NCI-H69 (cell line): ENCODE data around the gene UCK2.
A peak's percentile ranks its signal among the peaks of the same experiment; 100 is the strongest.

Experiments used
- DNase-seq: peaks from one replicate; lab custom pipeline; 2025; lab: John Stamatoyannopoulos, UW

Gene UCK2

DNA sequence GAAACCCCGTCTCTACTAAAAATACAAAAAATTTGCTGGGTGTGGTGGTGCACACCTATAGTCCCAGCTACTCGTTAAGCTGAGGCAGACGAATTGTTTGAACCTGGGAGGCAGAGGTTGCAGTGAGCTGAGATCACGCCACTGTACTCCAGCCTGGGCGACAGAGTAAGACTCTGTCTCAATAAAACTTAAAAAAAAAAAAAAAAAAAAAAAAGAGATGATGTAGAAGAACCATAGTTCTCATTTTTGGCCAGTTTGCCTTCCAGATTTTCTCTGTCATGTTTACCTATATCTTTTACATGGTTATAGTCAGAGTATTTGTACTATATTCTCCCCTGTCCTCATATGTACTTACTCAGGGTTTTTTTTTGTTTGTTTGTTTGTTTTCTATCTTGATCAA lies 53.6 kb downstream of the UCK2 start:
- DNase-seq: no peak

DNA sequence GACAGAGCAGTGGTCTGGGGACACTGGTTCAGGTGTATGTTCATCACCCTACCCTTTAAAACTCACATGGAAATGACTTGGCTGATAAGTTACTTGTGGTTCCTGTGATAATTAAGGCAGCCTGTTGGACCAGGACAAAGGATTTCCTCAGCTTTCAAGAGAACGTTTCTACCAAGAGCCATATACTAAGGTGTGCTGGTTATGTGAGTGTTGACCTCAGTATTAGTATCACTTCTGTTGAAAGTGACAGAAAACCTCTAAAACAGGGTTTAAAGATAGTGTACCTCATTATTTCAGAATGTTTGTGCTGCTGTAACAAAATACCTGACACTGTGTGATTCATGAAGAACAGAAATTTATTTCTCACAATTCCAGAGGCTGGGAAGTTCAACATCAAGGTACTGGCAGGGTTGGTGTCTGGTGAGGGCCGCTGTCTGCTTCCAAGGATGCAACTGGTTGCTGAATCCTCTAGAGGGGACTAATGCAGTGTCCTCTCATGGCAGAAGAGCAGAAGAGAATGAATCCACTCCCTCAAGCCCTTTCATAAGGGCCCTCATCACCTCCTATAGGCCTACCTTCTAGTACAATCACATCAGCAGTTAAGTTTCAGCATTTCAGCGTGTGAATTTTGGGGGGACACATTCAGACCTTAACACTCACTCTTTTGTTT lies 54.9 kb downstream of the UCK2 start:
- DNase-seq: no peak

DNA sequence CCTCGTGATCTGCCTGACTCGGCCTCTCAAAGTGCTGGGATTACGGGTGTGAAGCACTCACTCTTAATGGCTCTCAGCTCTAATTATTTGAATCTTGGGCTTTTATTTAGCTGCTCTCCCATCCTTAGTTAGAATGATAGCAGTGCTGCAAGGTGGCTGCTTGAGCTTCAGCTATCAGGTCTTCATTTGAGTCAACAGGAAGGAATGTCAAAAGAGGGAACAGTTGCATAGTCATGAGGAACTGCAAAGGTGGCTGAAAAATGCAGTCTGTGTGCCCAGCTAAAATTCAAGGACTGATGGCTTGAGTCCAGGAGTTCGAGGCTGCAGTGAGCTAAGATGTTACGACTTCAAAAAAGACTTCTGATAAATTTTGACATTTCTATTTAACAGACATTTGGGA lies 55.6 kb downstream of the UCK2 start:
- DNase-seq: no peak

- DNase-seq: no peak
Observed at GRCh38 chr1:165884009-165884689, 56.7 kb downstream of the UCK2 start.

DNA sequence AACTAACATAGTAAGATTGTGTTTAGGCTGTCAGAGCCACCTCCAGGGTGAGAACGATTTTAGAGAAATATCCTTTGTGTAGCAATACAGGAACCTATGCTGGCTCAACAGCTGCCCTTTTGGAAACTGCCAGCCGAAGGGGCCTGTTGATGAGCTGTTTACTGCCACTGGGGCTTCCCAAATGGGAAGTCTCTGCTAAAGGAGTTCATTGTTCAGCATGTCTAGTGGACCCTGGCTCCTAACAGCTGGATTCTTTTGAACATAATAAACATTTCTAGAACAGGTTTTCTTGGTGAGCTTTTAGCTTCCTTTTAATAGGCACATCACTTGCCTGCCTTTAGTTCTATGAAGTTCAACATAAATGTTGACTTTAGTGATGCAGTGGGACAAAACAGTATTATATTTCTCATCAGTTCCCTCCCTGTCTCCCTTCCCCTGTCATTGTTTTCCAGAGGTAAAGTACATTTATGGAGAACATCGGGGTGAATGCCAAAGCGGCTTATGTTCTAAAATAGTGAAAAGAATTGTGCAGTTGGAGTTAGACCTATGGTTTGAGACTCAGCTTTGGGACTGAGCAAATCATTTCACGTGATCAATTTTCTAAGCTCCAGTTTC lies 57.4 kb downstream of the UCK2 start:
- peak; percentile 24 for DNase-seq

GRCh38 chr1:165885305-165885694 lies 57.9 kb downstream of the UCK2 start:
- DNase-seq: no peak

DNA sequence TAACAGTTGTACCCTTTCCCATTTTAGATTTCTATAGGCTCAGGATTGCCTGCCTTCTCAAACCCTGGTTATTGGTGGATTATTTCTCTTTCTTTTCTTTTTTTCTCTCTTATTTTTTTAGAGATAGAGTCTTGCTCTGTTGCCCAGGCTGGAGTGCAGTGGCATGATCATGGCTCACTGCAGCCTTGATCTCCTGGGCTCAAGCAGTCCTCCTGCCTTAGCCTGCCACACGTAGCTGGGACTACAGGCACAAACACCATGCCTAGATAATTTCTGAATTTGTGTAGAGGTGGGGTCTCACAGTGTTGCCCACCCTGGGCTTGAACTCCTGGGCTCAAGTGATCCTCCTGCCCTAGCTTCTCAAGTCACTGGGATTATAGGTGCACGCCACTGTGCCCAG lies 58.8 kb downstream of the UCK2 start:
- DNase-seq: no peak

DNA sequence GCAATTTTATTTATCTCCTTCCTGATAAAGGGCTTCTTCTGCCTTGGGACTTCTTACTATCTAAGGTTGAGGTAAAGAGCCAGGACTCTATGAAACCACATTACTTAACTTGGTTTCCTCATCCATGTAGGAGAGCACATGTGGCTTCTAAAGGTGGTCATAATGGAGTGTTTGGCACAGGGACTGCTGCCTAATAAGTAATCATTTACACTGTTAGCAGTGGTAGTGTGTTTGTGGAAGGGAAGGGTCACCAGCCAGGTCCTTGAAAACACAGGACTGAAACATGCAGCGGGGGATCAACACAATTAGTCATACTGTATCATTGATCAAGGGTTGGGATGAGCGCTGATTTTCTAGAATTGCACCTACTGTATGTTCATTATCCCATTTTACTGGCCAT lies 59.6 kb downstream of the UCK2 start:
- peak; percentile 33 for DNase-seq

DNA sequence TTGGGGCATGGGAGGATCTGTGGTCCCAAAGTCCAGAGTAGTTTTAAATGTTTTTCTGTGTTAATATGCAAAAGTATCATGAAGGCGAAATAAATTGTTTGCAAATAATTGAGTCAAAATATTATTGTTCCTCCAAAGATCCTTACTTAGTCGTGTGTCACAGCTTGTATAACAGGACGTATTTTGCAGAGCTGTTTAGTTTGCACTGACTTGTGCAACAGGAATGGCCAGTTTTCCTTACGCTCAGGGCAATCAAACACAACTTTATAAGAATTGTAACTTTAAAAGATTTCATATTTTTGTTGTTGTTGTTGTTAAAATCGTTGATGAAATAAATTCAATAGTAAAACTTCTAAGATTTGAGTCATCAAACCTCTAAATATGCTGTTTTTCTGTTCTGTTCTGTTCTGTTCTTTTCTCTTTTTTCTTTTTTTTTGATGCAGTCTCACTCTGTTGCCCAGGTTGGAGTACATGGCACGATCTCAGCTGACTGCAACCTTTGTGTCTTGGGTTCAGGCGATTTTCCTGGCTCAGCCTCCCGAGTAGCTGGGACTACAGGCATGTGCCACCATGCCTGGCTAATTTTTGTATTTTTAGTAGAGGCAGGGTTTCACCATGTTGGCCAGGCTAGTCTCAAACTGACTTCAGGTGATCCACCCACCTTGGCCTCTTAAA lies 60.6 kb downstream of the UCK2 start:
- no peak for DNase-seq

DNA sequence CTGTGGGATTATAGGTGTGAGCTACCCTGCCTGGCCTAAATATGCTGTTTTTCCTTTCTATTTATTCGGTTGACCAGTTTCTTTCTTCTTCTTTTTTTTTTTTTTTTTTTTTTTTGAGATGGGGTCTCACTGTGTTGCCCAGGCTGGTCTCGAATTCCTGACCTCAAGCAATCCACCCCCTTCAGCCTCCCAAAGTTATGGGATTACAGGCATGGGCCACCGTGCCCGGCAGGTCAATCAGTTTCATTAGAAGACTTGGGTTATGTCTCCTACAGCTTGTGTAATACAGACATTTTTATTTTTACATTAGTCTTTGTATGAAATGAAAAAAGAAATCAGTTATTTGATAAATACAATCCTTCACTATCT lies 61.1 kb downstream of the UCK2 start:
- DNase-seq: no peak

DNA sequence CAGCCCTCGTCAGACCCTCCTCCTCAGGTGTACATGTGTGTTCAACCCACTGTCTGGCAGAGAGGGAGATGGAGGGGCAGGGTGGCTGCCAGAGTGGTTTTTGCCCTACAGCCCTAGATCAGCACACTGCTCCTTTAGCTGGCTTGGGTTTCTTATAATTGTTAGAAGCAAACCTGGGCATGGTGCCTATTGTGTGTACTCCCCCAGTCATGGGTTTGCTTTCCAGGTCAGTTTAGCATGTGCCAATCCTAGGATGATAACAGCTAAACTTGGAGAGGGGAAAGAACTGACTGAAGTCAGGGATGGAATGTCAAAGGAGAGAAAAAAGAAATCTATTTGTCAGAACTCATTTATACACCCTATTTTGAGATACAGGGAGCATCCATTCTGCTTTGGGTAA lies 63.3 kb downstream of the UCK2 start:
- DNase-seq: no peak

- no peak for DNase-seq
Observed at GRCh38 chr1:165891111-165891860, 63.9 kb downstream of the UCK2 start.

DNA sequence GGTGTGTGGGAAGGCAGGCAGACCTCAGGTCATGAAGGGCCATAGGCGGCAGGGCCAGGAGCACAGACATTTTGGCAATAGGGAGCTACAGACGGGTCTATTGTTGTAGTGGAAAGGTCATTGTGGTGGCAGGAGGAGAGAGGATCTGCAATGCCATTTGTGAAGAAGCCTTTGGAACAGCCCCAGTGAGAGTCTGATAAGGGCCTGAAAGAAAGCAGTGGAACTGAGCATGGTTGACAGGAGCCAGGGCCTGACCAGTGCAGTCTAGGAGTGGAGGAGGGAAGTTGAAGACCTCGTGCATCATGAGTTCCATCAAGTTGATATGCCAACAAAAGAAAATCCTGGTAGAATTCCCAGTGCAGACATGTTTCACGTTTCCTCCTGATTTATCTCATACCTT lies 65.5 kb downstream of the UCK2 start:
- no peak for DNase-seq

GRCh38 chr1:165893507-165893906 lies 66.1 kb downstream of the UCK2 start:
- no peak for DNase-seq

GRCh38 chr1:165894591-165894990 lies 67.2 kb downstream of the UCK2 start:
- peak; percentile 33 for DNase-seq

DNA sequence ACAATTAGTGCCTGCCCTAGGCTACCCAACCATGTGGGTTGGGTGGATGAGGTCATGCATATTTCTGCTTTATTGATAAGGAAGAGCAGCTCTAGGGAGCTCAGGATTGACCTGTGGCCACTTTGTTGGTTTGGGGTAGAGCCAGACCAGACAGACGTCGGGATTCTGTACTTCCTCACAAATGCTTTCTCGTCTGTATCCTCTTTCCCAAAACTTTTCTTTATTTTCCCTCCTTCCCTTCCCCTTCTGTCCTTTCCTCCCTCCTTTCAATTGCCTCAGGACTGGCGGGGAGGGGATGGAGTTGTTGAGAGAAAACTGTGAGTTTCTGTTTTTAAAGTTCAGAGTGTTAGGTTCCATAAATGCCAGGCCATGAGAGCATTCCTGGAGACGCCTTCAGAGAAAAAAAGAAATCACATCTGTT lies 68.0 kb downstream of the UCK2 start:
- no peak for DNase-seq

- no peak for DNase-seq
Observed at GRCh38 chr1:165896277-165896676, 68.9 kb downstream of the UCK2 start.

DNA sequence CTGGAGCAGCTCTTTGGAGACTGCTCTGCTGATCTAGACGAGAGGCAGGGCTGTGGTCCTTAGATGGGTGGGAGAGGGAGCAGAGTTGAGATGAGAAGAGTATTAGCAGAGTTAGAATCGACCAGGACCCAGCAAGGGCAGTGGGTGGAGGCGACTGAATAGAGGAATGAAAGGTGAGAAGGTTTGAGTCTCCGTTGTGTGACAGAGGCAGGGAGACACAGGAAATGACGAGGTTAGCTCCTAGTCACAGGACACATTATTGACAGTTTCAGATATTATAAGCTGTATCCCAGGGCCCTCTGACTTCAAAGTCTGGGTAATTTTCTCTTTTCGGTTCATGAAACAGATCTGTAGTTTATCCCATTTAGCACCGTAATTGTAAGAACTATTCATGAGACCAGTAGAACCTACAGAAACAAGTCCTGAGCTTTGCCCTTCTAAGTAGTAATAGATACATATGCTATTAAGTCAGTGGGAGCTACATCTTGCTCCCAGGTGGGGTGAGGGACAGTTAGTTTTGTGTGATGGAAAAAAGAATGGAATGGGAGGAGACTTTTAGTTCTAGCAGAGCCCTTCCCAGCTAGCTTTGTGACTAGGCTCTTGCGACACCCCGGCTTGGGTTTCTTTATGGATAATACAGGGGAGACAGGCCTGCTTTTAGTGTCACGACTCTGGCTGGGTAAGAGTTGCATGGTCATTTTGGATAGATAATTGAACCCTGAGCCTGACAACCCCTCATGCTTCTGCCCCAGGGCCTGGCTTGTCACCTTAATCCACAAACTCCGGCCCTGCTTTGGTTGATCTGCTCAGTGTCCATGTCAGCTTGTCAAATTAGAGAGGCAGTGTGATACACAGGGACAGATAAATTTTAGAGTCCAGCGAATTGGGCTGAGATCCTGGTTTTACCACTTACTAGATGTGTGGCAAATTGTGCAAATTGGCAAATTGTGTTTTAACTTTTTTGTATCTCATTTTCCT lies 70.2 kb downstream of the UCK2 start:
- no peak for DNase-seq

- DNase-seq: no peak
Observed at GRCh38 chr1:165898837-165899236, 71.4 kb downstream of the UCK2 start.

DNA sequence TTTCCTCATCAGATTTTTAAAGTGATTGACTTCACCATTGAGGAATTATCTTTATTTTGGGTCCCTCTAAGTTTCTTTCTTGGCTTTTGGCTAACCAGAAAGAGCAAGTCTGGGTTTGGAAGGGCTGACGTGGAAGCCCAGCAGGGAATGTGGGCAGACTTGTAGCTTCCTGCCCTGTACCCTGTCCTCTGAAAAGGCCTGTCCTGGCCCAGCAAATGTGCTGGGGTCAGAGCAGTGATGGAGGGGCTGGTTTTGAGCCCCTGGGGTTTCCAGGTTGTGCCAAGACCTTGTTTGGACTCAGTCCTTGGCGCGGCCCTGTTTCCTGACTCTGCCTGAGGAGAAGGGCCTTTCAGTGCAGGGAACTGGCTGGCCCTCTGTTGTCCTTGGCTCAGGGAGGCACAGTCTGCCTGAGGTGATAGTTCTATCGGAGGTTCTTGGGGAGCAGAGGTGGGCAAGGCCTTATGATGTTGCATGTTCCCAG lies 72.1 kb downstream of the UCK2 start:
- no peak for DNase-seq
